ENCODE results near the gene GPR108.

DNA sequence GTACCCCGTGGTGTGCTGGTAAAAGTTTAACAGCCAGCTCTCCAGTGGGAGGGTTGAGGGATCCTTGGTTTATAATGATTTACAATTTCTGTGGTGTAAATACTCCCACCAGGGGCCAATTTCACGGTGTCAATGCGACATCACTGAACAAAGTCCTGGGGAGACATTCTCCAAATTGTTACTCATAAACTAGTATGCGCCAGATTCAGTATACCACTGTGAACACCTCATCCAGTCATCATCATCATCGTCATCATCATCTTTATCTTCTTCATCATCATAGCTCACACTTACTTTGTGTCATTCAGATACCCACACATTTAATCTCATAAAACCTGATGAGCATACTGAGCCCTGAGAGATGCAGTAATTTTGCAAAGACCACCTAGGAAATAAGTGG lies 50.3 kb downstream of the GPR108 start:
- TF ChIP-seq, protein P1, sequence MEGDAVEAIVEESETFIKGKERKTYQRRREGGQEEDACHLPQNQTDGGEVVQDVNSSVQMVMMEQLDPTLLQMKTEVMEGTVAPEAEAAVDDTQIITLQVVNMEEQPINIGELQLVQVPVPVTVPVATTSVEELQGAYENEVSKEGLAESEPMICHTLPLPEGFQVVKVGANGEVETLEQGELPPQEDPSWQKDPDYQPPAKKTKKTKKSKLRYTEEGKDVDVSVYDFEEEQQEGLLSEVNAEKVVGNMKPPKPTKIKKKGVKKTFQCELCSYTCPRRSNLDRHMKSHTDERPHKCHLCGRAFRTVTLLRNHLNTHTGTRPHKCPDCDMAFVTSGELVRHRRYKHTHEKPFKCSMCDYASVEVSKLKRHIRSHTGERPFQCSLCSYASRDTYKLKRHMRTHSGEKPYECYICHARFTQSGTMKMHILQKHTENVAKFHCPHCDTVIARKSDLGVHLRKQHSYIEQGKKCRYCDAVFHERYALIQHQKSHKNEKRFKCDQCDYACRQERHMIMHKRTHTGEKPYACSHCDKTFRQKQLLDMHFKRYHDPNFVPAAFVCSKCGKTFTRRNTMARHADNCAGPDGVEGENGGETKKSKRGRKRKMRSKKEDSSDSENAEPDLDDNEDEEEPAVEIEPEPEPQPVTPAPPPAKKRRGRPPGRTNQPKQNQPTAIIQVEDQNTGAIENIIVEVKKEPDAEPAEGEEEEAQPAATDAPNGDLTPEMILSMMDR (conservative IDR thresholded peaks at IDR 0.05; ENCODE audit: low read length), result no peak
- no peak for TF ChIP-seq EZH2phosphoT487 (IDR thresholded peaks at IDR 0.05; ENCODE audit: borderline replicate concordance, low read depth, low read length)
